A375 (cell line): Measurements from ENCODE around the gene MEIOSIN. TPM values are rescaled to one million over a fixed set of nuclear protein-coding genes. Genes with fewer than 3 reads are reported as not detected.

Experiments used
- total RNA-seq: library from RNA; depleted of rRNA; stranded (reverse); fragments of >200 nt; shearing (Covaris generic); gene quantifications from 2 replicates; pipeline ENCODE4 v1.2.3, GENCODE V29; 2014; rRNA removed

Gene MEIOSIN, protein sequence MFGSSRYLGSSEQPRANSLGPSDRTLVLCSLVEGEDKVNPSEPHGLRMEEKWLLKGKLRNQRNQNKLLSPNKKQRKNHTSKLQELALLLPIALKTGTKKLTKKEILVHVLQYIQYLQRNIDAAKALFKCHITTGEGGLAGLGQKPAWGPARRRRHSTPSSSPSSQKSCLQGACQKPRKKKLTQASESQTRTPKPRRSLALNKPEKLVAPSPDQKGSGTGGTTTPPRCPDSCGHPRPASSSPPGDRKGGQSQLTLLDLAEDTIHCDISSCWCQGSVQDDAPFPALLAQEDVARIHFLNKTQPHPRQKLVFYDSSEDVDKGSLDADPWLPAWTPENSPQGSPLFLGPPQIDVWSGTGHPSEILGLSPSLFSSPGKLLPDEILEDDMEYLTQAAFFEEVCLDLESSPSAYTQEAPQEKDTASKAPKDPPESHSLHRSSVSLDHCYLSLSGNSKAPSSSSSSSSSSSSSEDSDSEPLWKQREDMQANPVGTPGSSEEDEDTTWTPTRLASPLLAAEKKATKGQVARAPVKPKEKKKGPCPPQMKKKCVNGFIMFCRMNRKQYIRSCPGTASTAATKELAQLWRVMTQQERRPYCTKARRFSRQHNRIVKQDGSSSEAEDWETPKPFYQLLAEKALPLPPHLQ
- total RNA-seq, result 0.40 TPM in 1 of 2 replicates, not detected in the other

DNA sequence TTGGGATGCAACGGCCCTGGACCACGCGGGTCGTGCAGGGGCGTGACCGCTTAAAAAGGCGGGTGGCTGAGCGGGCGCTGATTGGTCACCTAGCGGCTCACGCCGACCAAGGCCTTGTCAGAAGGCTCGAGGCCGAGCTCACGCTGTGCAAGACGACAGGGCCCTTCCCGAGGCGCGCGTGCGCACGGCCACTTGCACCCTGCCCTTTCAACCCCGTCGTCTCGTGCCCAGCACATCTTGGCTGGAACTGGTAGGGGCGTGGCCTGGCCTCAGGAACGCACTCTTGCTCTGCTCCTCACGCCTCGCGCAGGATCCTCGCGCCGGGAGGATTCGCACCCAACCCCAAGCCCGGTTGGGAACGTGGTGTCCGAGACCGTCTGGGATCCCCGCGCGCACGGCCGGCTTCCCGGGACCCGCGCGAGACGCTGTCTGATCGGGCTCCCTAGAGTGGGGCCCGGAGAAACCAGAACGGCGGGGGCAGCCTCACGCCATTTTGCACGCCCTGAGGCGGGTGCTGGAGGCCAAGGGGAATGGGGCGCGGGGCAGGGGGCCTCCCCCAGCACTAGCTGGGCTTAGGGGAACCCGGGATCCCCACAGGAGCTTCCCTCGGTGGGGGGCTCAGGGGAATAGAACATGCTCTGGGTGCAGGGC lies at the start of gene MEIOSIN:
TSS of gene MEIOSIN (plus strand) at position 280 of the 651 bp plus-strand sequence. CDS start 1,938 bp downstream, outside the sequence.

DNA sequence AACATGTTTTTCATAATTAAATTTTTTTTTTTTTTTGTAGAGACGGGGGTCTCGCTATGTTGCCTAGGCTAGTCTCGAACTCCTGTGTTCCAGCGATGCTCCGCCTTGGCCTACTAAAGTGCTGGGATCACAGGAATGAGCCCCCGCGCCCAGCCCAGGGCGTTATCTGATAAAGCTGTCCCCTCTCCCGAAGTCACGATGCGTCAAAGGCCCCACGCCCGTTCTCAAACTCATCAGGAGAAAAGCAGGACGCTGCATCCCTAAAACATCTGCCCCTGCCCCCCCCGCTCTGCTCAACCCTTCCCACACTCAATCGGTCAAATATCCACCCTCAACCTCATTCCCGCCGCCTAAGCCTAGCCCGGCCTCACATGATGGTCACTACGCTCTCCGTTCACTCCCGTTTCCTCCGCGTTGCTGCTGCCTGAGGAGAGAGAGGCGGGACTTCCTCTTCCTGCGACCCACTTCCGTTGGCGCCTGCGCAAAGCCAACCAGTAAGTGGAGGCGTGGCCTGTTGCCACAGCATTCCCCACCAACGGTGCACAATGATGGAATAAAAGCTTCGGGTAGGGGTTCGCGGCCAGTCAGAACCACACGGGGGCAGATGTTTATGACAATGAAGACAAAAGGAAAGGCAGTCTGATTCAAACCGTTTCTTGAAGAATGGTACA lies 41.6 kb upstream of the MEIOSIN start, which contains the start of gene SNRPD2:
TSS of gene SNRPD2 (minus strand) at position 438 of the 671 bp plus-strand sequence. CDS start at position 373, 65 bp downstream.

DNA sequence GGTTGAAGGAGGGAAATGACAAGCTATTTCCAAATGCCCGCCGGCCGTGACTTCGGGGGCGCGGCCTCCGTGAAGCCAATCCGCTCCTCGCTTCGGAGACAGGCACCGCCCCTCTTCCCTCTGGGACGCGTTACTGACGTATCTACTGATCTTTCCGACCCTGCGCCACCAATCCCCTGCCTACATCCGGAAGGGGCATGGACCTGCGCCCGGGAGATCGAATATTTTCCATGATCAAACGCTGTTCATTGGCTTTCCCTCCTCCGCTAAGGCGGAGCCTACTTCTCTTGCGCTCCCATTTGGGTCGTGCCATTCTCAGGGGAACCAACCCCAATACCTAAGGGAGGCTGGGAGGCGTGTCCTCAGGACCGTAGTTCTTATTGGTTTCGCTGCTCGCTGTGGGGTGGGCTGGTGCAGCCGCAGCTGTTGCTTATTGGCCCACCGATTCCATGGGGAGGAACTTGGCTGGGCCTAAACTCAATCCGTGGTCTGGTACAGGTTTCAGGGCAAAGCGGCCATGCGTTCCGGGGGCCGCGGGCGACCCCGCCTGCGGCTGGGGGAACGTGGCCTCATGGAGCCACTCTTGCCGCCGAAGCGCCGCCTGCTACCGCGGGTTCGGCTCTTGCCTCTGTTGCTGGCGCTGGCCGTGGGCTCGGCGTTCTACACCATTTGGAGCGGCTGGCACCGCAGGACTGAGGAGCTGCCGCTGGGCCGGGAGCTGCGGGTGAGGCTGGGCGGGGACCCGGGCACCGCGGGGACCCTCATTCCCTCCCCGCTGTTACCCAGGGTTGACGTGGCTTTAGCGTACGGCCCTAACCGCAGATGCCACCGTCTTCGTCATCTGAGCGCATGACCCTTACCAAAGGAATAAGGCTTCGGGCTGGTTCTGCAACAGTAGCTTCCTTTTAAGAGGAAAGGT lies 40.8 kb upstream of the MEIOSIN start, which contains the start of gene QPCTL:
TSS of gene QPCTL (plus strand) at position 480 of the 919 bp plus-strand sequence. CDS start at position 518, 38 bp downstream.

DNA sequence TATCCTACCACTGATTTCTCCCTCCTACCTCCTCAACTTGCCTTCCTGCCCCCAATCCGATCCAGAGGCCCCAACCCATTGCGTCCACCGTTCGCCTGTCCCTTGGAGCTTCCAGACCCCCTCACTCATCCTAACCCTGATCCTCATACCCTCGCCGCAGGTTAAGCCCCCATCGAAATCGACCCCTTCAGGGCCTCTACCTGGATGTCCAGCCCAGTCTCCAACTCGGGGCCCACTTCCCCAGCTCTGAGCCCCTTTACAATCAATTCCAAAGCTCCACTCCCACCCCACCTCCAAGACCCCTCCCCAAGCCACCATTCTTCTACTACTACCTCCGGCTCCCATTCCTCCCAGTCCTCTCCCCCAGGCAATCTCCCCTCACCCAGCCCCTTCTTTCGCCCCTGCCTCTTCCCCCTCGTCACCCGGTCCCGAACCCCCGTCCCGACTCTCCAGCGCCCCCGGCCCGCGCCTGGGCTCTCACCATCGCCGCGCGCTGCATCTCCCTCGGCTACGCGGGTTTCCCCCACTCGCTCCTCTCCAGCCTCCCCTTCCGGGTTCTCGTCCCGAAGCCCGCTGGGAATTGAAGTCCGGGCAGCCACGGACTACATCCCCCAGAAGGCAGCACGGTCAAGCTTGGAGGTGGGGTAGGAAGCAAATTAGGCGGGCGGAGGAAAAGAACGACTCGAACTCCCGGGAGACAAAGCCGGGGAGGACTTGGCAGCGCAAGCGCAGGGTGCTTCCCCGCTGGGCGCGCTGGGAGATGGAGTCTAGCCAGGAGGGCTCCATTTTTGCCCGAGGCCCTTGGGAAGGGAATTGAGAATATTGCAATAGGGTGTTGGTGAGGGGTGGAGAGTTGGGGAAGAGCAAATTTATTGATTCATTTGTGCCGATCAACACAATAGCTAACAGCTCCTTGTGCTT lies 2.6 kb upstream of the MEIOSIN start, which contains the start of gene FBXO46:
TSS of gene FBXO46 (minus strand) at position 529 of the 921 bp plus-strand sequence. CDS start 17,401 bp downstream, outside the sequence.

DNA sequence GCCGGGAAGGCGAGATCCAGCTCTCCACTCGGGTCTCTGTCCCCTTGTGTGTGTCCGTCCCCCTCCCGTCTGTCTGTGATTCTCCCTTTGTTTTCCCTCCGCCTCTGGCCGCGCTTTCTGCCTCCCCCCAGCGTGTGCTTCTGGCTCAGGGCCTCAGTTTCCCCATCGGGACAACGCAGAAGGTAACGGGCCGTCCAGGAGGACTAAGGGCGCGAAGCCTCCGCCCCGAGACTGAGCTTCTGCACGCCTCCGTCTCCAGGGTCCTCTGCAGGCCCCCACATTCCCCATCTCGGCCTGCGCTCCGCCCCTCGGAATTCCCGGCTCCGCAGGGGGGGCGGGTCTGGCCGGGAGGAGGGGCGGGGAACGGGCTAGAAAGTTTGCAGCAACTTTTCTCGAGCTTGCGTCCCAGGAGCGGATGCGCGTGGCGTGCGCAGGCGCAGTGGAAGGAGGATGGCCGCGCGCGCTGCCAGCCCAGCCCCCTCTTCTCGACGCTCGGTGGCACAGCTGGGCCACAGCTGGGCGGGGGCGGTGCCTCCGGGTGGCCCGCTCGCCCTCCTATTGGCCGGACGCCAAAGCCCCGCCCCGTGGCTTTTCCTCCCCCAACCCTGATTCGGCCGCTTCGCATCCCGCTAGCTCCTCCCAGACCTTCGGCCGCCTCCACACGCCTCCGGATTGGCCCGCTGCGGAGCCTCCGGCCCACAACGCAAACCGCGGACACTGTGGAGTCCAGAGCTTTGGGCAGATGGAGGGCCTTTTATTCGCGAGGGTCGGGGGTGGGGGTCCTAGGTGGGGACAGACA lies 35.9 kb downstream of the MEIOSIN start, which contains the start of gene SIX5:
TSS of gene SIX5 (minus strand) at position 269 of the 799 bp plus-strand sequence. CDS start 408 bp downstream, outside the sequence.

DNA sequence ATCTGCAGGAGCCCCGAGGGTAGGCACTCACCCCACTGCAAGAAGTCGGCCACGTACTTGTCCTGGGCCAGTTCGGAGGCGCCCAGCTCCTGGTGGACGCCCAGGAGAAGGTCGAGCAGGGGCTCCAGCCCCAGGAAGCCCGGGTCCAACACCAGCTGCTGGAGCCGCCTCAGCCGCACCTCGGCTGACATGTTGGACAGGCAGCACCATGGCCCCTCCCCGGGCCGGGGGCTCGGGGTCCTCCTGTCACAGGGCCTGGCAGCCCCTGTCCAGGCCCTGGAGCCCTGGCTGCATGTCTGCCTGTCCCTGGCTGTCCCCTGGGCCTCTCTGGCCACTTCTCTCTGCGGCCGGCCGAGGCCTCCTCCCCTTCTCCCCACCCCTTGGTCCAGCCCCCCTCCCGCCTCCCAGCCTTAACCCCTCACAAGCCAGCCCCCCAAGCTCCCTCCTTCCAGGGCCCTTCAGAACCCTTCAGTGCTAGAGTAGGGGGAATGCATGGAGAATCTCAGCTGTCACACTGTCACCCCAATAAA lies 49.0 kb downstream of the MEIOSIN start, which contains the start of gene DMPK:
TSS of gene DMPK (minus strand) at position 329 of the 530 bp plus-strand sequence. CDS start at position 191, 138 bp downstream.

DNA sequence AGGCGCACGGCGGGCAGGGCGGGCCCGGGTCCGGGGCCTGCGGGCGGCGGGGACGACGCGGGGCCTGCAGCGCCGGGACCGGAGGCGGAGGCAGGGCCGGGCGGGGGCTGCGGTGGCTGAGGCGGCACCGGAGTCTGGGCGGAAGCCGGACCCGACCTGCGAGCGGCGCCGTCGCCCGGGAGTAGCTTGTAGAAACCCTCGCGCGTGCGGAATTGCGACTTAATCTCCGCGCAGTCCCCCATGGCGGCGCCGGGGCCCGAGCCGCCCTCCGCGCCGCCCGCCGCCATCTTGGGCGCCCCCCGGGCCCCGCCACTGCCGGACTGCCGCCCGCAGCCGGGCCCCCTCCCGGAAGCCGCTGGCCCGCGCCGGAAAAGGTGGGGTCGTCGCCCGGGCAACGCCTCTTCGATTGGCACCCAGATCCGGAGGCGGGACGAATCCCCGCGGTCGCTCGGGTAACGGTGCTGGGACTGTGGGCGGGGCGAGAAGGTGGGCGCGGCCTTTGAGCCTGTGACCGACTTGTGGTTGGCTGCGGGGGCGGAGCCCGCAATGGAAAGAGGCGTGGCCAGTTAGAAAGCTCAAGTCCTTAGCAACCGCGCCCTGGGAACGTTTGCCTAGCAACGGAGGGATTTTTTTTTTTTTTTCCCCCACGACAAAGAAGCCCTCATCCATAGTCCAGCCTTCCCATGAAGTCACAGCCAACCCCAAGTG lies 59.4 kb downstream of the MEIOSIN start, which contains the start of gene DMWD:
TSS of gene DMWD (minus strand) at position 376 of the 708 bp plus-strand sequence. CDS start at position 287, 89 bp downstream.

Other genes starting within 250 kb of the MEIOSIN start
- gene RTN2, start 236.4 kb upstream of the MEIOSIN start, total RNA-seq, result 3.5 and 5.0 TPM in 2 replicates
- 2.2 and 2.8 TPM in 2 replicates for gene PPM1N, start 235.0 kb upstream of the MEIOSIN start, total RNA-seq
- 96.6 and 98.0 TPM in 2 replicates for gene VASP, start 226.0 kb upstream of the MEIOSIN start, total RNA-seq
- 7.5 and 9.9 TPM in 2 replicates for gene OPA3, start 148.6 kb upstream of the MEIOSIN start, total RNA-seq
- gene GPR4, start 131.2 kb upstream of the MEIOSIN start, total RNA-seq, result 0.04 and 0.13 TPM in 2 replicates
- 59.8 and 70.0 TPM in 2 replicates for gene EML2, start 94.0 kb upstream of the MEIOSIN start, total RNA-seq
- gene GIPR, start 65.2 kb upstream of the MEIOSIN start, total RNA-seq, result 0.03 and 1.2 TPM in 2 replicates
- gene SNRPD2, start 41.5 kb upstream of the MEIOSIN start, total RNA-seq, result 904 and 1,025 TPM in 2 replicates
- gene QPCTL, start 40.8 kb upstream of the MEIOSIN start, total RNA-seq, result 15.0 and 18.7 TPM in 2 replicates
- 23.2 and 31.5 TPM in 2 replicates for gene FBXO46, start 2.5 kb upstream of the MEIOSIN start, total RNA-seq
- 22.1 and 24.4 TPM in 2 replicates for gene SIX5, start 35.8 kb downstream of the MEIOSIN start, total RNA-seq
- gene DMPK, start 49.1 kb downstream of the MEIOSIN start, total RNA-seq, result 28.1 and 29.7 TPM in 2 replicates
- 73.8 and 79.2 TPM in 2 replicates for gene DMWD, start 59.4 kb downstream of the MEIOSIN start, total RNA-seq
- gene RSPH6A, start 81.9 kb downstream of the MEIOSIN start, total RNA-seq, result 0.41 TPM in 1 of 2 replicates, not detected in the other
- 75.3 and 87.1 TPM in 2 replicates for gene SYMPK, start 129.7 kb downstream of the MEIOSIN start, total RNA-seq
- gene FOXA3, start 130.9 kb downstream of the MEIOSIN start, total RNA-seq, result not detected in 2 replicates
- 59.7 and 67.2 TPM in 2 replicates for gene IRF2BP1, start 152.7 kb downstream of the MEIOSIN start, total RNA-seq
- 3.3 and 3.5 TPM in 2 replicates for gene MYPOP, start 169.2 kb downstream of the MEIOSIN start, total RNA-seq
- gene NANOS2, start 181.3 kb downstream of the MEIOSIN start, total RNA-seq, result not detected in 2 replicates
- 0.04 TPM in 1 of 2 replicates, not detected in the other for gene NOVA2, start 240.4 kb downstream of the MEIOSIN start, total RNA-seq